WTC11 (cell line): ENCODE measurements around the gene DISP3.

Experiments
- CTCF ChIP-seq: fragments of 200-600 bp; IDR thresholded peaks from 2 replicates; pipeline ENCODE4 v1.8.0; 2022; ENCODE audit warnings: antibody characterized with exemption
- NFE2L1 ChIP-seq: sonication (generic); formaldehyde crosslinking; IDR thresholded peaks from 2 replicates; pipeline ENCODE4 v1.8.1; 2023; ENCODE audit warnings: missing genetic modification reagents

- TF ChIP-seq NFE2L1 (no peak), CTCF (no peak)
Observed at GRCh38 chr1:11516961-11517635, 38.1 kb downstream of the DISP3 start.
